A549 (cell line): Measurements from ENCODE around the gene PRDM15.

Source experiments
- CTCF ChIP-seq: fragments of >200 bp; sonication (Bioruptor Twin); formaldehyde crosslinking; IDR thresholded peaks from 3 replicates; pipeline ENCODE4 v1.5.1; 2016
- ELK1 ChIP-seq: fragments of 150-350 bp; IDR thresholded peaks from 2 replicates; pipeline ENCODE4 v1.6.1; 2014; ENCODE audit warnings: low read depth, mild to moderate bottlenecking, low read length
- HDAC2 ChIP-seq: fragments of 200-600 bp; sonication (generic); IDR thresholded peaks from 2 replicates; pipeline ENCODE4 v1.6.1; 2016
- MAFK ChIP-seq: fragments of 450-650 bp; IDR thresholded peaks from 2 replicates; pipeline ENCODE4 v1.6.1; 2014; ENCODE audit not compliant: partially characterized antibody
- POLR2A ChIP-seq: IDR thresholded peaks from 2 replicates; pipeline ENCODE4 v1.6.1; 2012; ENCODE audit warnings: mild to moderate bottlenecking, low read length
- RAD21 ChIP-seq, 2 experiments: fragments of >200 bp in 1 of 2; sonication (Bioruptor Twin) in 1 of 2; formaldehyde crosslinking in 1 of 2; IDR thresholded peaks in 1 of 2; conservative IDR thresholded peaks in 1 of 2; 2 replicates in 1 of 2; 3 replicates in 1 of 2; pipeline ENCODE4 v1.6.1; 2012 to 2018; ENCODE audit warnings: inconsistent platforms in 1 of 2

GRCh38 chr21:41768437-41769042, 110.6 kb downstream of the PRDM15 start:
- no peak for TF ChIP-seq MAFK
- peak; percentile 35; the same call in 2 of the 3 replicates for TF ChIP-seq CTCF
- no peak for TF ChIP-seq ELK1
- TF ChIP-seq RAD21 (conservative IDR thresholded peaks at IDR 0.05 in 1 of 2, IDR thresholded peaks at IDR 0.05 in 1 of 2): peak; percentile 43 to 50; a peak in 4 of 5 replicates
- TF ChIP-seq HDAC2: no peak
- TF ChIP-seq POLR2A: no peak
